ENCODE data around the gene GBX2. TPM values are rescaled to one million over a fixed set of nuclear protein-coding genes. Genes with fewer than 3 reads are reported as not detected.

The GBX2 gene
- total RNA-seq, 1 experiment from 2014 or later, result 5.9 TPM

DNA sequence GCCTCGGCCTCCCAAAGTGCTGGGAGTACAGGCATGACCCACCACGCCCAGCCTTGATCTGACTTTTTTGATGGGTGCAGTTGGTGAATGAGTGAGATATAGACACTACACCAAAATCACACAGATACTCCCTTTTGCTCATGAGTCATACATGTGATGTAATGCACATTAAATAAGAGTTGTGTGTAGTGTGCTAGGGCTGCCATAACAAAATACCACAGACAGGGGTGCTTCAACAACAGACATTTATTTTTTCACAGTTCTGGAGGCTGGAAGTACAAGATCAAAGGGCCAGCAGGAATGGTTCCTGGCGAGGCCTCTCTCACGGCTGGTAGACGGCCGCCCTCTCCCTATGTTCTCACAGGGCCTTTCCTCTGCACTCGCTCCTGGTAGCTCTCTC, 46.6 kb downstream of the GBX2 start:
- no peak for DNase-seq (ENCODE audit: low read depth, low spot score)

More for the DNA sequence above, 46.6 kb downstream of the GBX2 start:
- TF ChIP-seq POLR2A (IDR thresholded peaks at IDR 0.05; ENCODE audit: borderline replicate concordance, extremely low read depth, insufficient read depth, insufficient read length), result no peak
- TF ChIP-seq POLR2AphosphoS5 (IDR thresholded peaks at IDR 0.05; ENCODE audit: low read depth, low read length), result no peak
- no peak for TF ChIP-seq JUND (IDR thresholded peaks at IDR 0.05)
- no peak for TF ChIP-seq YY1 (IDR thresholded peaks at IDR 0.05; ENCODE audit: extremely low read depth, insufficient replicate concordance, low read depth, low read length)
- TF ChIP-seq, protein P1, sequence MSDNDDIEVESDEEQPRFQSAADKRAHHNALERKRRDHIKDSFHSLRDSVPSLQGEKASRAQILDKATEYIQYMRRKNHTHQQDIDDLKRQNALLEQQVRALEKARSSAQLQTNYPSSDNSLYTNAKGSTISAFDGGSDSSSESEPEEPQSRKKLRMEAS (IDR thresholded peaks at IDR 0.05), result no peak
- no peak for TF ChIP-seq CBX3 (IDR thresholded peaks at IDR 0.05; ENCODE audit: low read depth)
- TF ChIP-seq SRF (IDR thresholded peaks at IDR 0.05; ENCODE audit: low read depth), result no peak
- TF ChIP-seq, protein P2, sequence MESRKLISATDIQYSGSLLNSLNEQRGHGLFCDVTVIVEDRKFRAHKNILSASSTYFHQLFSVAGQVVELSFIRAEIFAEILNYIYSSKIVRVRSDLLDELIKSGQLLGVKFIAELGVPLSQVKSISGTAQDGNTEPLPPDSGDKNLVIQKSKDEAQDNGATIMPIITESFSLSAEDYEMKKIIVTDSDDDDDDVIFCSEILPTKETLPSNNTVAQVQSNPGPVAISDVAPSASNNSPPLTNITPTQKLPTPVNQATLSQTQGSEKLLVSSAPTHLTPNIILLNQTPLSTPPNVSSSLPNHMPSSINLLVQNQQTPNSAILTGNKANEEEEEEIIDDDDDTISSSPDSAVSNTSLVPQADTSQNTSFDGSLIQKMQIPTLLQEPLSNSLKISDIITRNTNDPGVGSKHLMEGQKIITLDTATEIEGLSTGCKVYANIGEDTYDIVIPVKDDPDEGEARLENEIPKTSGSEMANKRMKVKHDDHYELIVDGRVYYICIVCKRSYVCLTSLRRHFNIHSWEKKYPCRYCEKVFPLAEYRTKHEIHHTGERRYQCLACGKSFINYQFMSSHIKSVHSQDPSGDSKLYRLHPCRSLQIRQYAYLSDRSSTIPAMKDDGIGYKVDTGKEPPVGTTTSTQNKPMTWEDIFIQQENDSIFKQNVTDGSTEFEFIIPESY (IDR thresholded peaks at IDR 0.05; ENCODE audit: extremely low read depth, insufficient replicate concordance, low read length), result no peak
- TF ChIP-seq EZH2 (IDR thresholded peaks at IDR 0.05), result no peak
- TF ChIP-seq, protein P3, sequence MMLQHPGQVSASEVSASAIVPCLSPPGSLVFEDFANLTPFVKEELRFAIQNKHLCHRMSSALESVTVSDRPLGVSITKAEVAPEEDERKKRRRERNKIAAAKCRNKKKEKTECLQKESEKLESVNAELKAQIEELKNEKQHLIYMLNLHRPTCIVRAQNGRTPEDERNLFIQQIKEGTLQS (IDR thresholded peaks at IDR 0.05), result no peak
- no peak for TF ChIP-seq RAD21 (IDR thresholded peaks at IDR 0.05; ENCODE audit: low read depth)
- TF ChIP-seq TCF7L2 (IDR thresholded peaks at IDR 0.05; ENCODE audit: borderline replicate concordance, extremely low read depth, insufficient read depth, insufficient read length), result no peak
- no peak for TF ChIP-seq ELF1 (IDR thresholded peaks at IDR 0.05; ENCODE audit: borderline replicate concordance, low read depth)
- TF ChIP-seq SIN3A (IDR thresholded peaks at IDR 0.05; ENCODE audit: low read depth), result no peak
- TF ChIP-seq CEBPB (IDR thresholded peaks at IDR 0.05; ENCODE audit: low read depth), result no peak
- TF ChIP-seq, protein P4, sequence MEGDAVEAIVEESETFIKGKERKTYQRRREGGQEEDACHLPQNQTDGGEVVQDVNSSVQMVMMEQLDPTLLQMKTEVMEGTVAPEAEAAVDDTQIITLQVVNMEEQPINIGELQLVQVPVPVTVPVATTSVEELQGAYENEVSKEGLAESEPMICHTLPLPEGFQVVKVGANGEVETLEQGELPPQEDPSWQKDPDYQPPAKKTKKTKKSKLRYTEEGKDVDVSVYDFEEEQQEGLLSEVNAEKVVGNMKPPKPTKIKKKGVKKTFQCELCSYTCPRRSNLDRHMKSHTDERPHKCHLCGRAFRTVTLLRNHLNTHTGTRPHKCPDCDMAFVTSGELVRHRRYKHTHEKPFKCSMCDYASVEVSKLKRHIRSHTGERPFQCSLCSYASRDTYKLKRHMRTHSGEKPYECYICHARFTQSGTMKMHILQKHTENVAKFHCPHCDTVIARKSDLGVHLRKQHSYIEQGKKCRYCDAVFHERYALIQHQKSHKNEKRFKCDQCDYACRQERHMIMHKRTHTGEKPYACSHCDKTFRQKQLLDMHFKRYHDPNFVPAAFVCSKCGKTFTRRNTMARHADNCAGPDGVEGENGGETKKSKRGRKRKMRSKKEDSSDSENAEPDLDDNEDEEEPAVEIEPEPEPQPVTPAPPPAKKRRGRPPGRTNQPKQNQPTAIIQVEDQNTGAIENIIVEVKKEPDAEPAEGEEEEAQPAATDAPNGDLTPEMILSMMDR (IDR thresholded peaks at IDR 0.05 in 2 of 3, conservative IDR thresholded peaks at IDR 0.05 in 1 of 3; ENCODE audit: borderline replicate concordance in 1 of 3, insufficient read depth in 1 of 3, low read depth in 2 of 3, low read length in 2 of 3), result no peak
- no peak for TF ChIP-seq FOSL1 (IDR thresholded peaks at IDR 0.05; ENCODE audit: low read depth)
- no peak for TF ChIP-seq ZNF274 (IDR thresholded peaks at IDR 0.05; ENCODE audit: low read depth, low read length)
- H3K9ac ChIP-seq (ENCODE audit: low read length), result no peak overlapping the region
- no peak overlapping the region for H3K27ac ChIP-seq (ENCODE audit: low read depth, low read length)
- ATAC-seq, result no peak
- H3K27me3 ChIP-seq (ENCODE audit: insufficient read depth, low read length), result no peaks in the 10 kb centered on the region
- no peak overlapping the region for H3K4me2 ChIP-seq (ENCODE audit: low read length)
- CTCF ChIA-PET, result no interaction called here
- POLR2A ChIA-PET, result no interaction called here
- no peaks in the 10 kb centered on the region for H4K20me1 ChIP-seq (ENCODE audit: insufficient read depth)
- intact Hi-C loops (cut with micrococcal nuclease), result no loop called here
- 0 out of 4 replicates have a peak, but pooled peaks cover 0 to 4% of the 10 kb centered on the region in 2 experiments for H3K36me3 ChIP-seq (ENCODE audit: control insufficient read depth in 1 of 2, insufficient read depth in 2 of 2, low read length in 2 of 2)
- H2AFZ ChIP-seq (ENCODE audit: low read depth, low read length, poor library complexity, severe bottlenecking), result no peak overlapping the region
- RAD21 ChIA-PET (ENCODE audit: low non-redundant PET in 1 of 2, low total read pairs in 2 of 2, uncharacterized antibody in 2 of 2, unreplicated experiment in 2 of 2), result no interaction called here
- no peaks in the 10 kb centered on the region for H3K79me2 ChIP-seq (ENCODE audit: insufficient read depth, low read length)
- no peaks in the 10 kb centered on the region for H3K4me1 ChIP-seq (ENCODE audit: control insufficient read depth in 1 of 2, insufficient read depth in 2 of 2, low read length in 2 of 2)
- no peaks in the 10 kb centered on the region for H3K9me3 ChIP-seq (ENCODE audit: control insufficient read depth in 1 of 2, insufficient read depth in 1 of 2, low read depth in 1 of 2, low read length in 2 of 2)
- no peaks in the 10 kb centered on the region for H3K9me2 ChIP-seq (ENCODE audit: insufficient read depth)
- BruUV-seq (replicated peaks), result no TSS peak
- no peak overlapping the region for H3K4me3 ChIP-seq (replicated peaks in 1 of 2; ENCODE audit: low read depth in 1 of 2, low read length in 2 of 2)
